ENCODE measurements around the gene ARHGAP6. TPM values are rescaled to one million over a fixed set of nuclear protein-coding genes. Genes with fewer than 3 reads are reported as not detected.

ARHGAP6 gene
- total RNA-seq, 1 donor from 2014 or later, result 16.7 TPM

GRCh38 chrX:11103751-11104150 is 562.0 kb downstream of the ARHGAP6 start:
- no peak for TF ChIP-seq CTCF (IDR thresholded peaks at IDR 0.05)
- intact Hi-C loops (cut with DNase I), result no loop called here
- Histone ChIP-seq H3K36me3 (no peaks in the 10 kb centered on the region), H3K4me1 (no peaks in the 10 kb centered on the region), H3K27me3 (ENCODE audit: low read depth) (no peaks in the 10 kb centered on the region), H3K4me3 (no peak overlapping the region), H3K27ac (no peak overlapping the region), H3K9me3 (no peaks in the 10 kb centered on the region)
- no peak for ATAC-seq
- DNase-seq, result no peak

- intact Hi-C loops (cut with DNase I), result no loop called here
These were observed 562.7 kb downstream of the ARHGAP6 start for GRCh38 chrX:11103006-11103405.

GRCh38 chrX:11100281-11101035 is 565.3 kb downstream of the ARHGAP6 start:
- H3K36me3 ChIP-seq, result no peaks in the 10 kb centered on the region
- H3K27me3 ChIP-seq (ENCODE audit: low read depth), result no peaks in the 10 kb centered on the region
- TF ChIP-seq CTCF (IDR thresholded peaks at IDR 0.05), result peak; percentile 36
- DNase-seq (no peak), ATAC-seq (peak in 1 of 2 donors; percentile 71)
- H3K9me3 ChIP-seq, result no peaks in the 10 kb centered on the region
- H3K27ac ChIP-seq, result no peak overlapping the region
- H3K4me3 ChIP-seq, result no peak overlapping the region
- H3K4me1 ChIP-seq, result no peaks in the 10 kb centered on the region
- intact Hi-C loops (cut with DNase I), result no loop called here

More at GRCh38 chrX:11103006-11103405, 562.7 kb downstream of the ARHGAP6 start:
- Histone ChIP-seq H3K27me3 (ENCODE audit: low read depth) (no peaks in the 10 kb centered on the region), H3K4me1 (no peaks in the 10 kb centered on the region), H3K4me3 (no peak overlapping the region), H3K9me3 (no peaks in the 10 kb centered on the region), H3K36me3 (no peaks in the 10 kb centered on the region), H3K27ac (no peak overlapping the region)
- ATAC-seq (no peak), DNase-seq (no peak)
- no peak for TF ChIP-seq CTCF (IDR thresholded peaks at IDR 0.05)

- no peak for ATAC-seq
- DNase-seq, result no peak
- Histone ChIP-seq H3K4me1 (no peaks in the 10 kb centered on the region), H3K27ac (no peak overlapping the region), H3K27me3 (ENCODE audit: low read depth) (no peaks in the 10 kb centered on the region), H3K36me3 (no peaks in the 10 kb centered on the region), H3K4me3 (no peak overlapping the region), H3K9me3 (no peaks in the 10 kb centered on the region)
- no peak for TF ChIP-seq CTCF (IDR thresholded peaks at IDR 0.05)
- intact Hi-C loops (cut with DNase I), result no loop called here
These were observed 566.3 kb downstream of the ARHGAP6 start for GRCh38 chrX:11099465-11099864.

- DNase-seq, result no peak
- intact Hi-C loops (cut with DNase I), result no loop called here
- Histone ChIP-seq H3K36me3 (no peaks in the 10 kb centered on the region), H3K27ac (no peak overlapping the region), H3K27me3 (ENCODE audit: low read depth) (no peaks in the 10 kb centered on the region), H3K4me3 (no peak overlapping the region), H3K4me1 (no peaks in the 10 kb centered on the region), H3K9me3 (no peaks in the 10 kb centered on the region)
- ATAC-seq, result no peak
- no peak for TF ChIP-seq CTCF (IDR thresholded peaks at IDR 0.05)
These were observed 567.8 kb downstream of the ARHGAP6 start for GRCh38 chrX:11097933-11098332.

All from lower lobe of right lung (tissue), 2 donors.